GM04504 (cell line): ENCODE measurements around the gene KCNH5.

Experiments
- DNase-seq: peaks from one replicate; pipeline ENCODE4 v3.0.0-alpha.2; 2012; ENCODE audit warnings: low read depth

The KCNH5 gene

GRCh38 chr14:63045234-63045611 lies at the start of gene KCNH5:
Gene KCNH5 (minus strand): TSS chr14:63045458. CDS start chr14:63045186, 272 bp downstream.
- no peak for DNase-seq

DNA sequence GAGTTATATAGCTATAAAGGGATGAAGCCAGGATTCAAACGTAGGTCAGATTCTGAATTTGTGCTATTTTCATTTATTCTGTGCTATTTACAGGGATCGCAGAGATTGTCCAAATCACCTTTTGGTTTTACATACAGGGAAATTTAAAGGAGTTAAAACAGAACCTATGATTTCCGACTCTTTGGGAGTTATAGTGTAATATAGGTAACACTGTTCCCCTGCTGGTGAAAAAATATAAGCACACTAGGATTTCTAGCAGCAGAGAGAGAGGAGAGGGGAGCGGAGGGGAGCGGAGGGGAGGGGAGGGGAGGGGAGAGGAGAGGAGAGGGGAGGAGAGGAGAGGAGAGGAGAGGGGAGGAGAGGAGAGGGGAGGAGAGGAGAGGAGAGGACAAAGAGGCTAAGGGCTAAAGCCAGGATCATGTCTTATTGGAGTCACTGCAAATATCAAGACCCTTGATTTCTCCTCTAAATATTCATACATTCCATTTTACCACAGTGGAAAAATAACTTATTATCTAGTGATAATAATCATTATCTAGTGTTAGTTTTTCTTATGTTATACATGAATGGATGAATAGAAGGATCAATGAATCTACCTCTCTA lies 46.2 kb upstream of the KCNH5 start:
- no peak for DNase-seq

DNA sequence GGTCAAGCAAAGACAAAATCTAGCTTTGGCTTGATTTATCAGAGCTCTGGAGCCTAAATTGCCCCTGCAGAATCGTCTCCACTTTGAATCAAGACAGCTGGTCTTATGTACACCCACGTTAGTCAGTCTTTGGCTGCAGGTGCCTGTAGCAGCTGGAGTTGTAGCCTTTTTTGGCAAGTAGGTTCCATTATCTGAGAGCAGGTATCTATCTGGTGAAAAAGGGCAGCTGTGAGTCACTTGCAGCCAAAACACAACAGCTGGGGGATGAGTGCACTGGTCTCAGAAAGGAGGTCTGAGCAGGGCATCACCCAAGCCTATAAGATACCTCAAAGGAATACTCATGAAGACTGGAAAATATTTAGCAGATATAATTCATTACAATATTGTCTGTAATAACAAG lies 43.6 kb upstream of the KCNH5 start:
- no peak for DNase-seq

DNA sequence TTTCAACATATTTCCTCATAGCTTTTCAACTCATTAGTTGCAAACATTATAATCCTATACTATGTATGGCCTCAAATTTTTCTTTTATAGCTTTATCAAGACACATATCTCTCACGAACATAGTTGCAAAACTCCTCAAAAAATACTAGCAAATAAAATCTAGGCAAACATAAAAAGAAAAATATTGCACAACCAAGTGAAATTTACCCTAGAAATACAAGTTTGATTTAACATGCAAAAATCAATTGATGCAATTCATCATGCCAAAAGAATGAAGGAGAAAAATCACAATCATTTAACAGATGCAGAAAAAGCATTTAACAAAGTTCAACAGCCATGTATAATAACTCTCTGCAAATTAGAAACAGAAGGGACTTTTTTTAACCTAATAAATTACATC lies 33.3 kb upstream of the KCNH5 start:
- no peak for DNase-seq

- no peak for DNase-seq
These were observed 31.2 kb upstream of the KCNH5 start for GRCh38 chr14:63076488-63076887.

- no peak for DNase-seq
These were observed 10.4 kb upstream of the KCNH5 start for GRCh38 chr14:63055631-63056030.

DNA sequence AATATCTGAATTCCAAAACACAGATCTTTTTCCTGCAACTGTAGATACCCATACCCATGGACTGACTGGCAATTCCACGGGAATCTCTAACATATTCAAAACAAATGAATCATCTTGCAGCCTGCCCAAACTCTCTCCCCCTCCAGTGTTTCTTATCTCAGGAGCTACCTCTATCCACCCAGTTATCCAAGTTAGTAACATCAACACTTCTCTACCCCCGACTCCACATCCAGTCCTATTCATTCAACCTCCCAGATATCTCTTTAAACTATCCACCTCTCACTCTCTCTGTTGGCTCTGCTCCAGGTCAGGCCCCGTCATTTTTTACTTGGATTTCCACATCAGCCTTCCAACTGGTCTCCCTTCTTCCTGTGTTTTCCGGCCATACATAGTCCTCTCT lies 6.7 kb upstream of the KCNH5 start:
- DNase-seq: no peak

DNA sequence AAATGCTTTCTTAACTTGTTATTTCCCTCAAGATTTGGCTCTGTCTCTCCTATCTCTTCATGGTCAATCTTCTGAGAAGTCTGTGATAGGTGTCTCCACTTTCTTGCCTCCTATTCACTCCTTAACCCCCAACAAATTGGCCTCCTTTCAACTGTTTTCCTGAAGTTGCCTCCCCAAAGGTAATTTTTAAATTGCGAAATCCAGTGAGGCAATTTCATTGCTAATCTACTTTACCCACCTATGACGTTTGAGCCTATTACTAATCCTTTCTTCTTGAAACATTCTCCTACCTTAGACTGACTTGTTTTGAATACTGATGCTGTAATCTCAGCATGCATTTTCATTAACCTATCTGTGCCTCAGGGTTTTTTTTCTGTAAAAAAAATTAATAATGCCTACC lies 6.0 kb upstream of the KCNH5 start:
- DNase-seq: no peak

- no peak for DNase-seq
These were observed 5.4 kb upstream of the KCNH5 start for GRCh38 chr14:63050694-63051093.

DNA sequence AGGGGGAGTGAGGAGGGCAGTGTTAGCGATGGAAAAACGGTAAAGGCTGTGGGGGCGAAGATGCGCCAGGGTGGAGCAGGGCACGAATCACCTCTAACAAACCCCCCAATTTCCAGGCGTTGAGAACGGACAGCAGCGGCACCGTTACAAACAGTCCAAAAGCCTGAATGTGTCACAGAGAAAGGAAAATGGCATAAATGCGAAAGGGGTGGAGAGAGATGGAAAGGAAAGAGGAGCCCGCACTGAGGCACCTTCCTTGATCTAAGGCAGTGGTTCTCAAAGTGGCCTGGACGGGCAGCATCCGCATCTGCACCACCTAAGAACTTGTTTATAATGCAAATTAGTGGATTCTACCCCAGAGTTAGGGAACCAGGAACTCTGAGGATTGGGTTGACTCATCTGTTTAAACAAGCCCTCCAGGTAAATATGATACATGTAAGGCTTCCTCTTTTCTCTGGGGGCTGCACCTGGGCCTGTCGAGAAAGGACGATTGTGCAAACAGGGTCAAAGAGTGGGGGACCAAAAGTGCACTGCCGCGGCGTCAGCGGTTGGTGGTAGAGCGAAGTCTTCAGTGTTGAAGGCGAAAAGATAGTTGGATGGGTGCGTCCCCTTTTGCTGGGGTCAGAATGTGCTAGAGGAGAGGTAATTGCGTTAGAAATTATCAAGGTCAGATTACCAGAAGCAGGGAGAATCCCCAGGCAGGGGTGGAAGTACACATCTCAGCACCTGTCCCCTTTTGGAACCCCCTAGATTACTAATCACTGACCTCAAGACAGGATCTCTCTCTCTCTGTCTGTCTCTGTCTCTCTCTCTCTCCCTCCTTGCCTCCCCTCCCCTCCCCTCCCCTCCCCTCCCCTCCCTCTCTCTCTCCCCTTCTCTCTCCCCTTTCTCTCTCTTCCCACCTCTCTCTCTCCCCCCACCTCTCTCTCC lies 1.3 kb upstream of the KCNH5 start:
- no peak for DNase-seq

- no peak for DNase-seq
These were observed 508 bp upstream of the KCNH5 start for GRCh38 chr14:63045612-63046320.

DNA sequence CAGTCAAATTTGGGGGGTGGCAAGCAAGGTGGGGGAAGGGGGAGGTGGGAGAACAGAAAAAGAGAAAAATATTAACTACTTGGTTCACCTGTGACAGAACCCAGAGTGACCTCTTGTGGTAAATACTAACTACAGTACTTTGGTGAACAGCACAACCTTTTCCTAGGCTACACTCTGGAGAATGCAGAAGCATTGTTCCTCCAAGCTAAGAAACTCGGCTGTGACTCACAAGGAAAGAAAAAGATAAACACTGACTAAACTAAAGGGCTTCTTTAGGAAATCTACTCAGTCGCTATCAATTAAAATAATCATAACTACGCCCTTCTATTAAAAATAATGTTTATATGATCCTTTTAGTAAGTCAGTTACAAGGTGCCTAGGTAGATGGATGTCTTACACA lies 5.4 kb downstream of the KCNH5 start:
- no peak for DNase-seq

- no peak for DNase-seq
These were observed 12.6 kb downstream of the KCNH5 start for GRCh38 chr14:63032641-63033040.

GRCh38 chr14:63032076-63032475 lies 13.2 kb downstream of the KCNH5 start:
- DNase-seq: no peak

DNA sequence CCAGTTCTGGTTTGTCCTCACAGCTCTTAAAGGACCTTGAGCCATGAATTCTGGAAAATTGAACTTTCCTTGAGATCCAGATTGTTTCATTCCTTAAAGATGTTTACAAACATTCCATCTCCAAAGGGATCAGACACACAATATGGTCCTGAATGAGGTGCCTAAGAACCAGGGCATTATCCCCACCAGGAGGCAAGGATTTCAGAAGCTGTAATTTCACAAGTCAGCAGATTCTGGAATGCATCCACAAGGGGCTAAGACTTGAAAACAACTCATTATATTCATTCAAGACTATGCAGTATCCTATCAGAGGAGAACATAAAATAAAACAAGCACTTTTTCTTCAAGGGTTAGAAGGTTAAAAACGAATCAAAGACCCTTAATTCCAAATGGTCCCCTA lies 15.1 kb downstream of the KCNH5 start:
- DNase-seq: no peak

- DNase-seq: no peak
These were observed 17.5 kb downstream of the KCNH5 start for GRCh38 chr14:63027719-63028118.

GRCh38 chr14:63026491-63026890 lies 18.8 kb downstream of the KCNH5 start:
- DNase-seq: no peak

GRCh38 chr14:63014621-63015020 lies 30.6 kb downstream of the KCNH5 start:
- DNase-seq: no peak

GRCh38 chr14:63012171-63012570 lies 33.1 kb downstream of the KCNH5 start:
- no peak for DNase-seq

- DNase-seq: no peak
These were observed 33.6 kb downstream of the KCNH5 start for GRCh38 chr14:63011623-63012022.

GRCh38 chr14:63009495-63009894 lies 35.8 kb downstream of the KCNH5 start:
- no peak for DNase-seq

DNA sequence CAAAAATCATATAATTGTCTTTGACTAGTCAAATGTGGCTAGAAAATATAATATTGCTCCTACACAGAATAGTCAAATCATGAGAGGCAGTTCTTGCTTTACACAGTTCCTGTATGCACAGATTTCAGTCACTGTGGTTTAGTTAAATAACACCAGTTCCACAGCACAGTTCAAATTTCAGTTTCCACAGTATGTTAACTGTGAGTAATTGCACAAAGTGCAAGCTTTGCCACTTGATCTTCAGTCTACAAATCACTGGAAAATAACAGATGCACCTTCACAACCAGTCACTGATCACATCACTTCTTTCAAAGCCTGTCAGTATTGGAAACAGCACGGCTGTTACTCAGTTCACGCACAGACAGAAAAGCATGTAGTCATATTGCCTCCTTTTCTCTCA lies 38.7 kb downstream of the KCNH5 start:
- no peak for DNase-seq

GRCh38 chr14:62994096-62994495 lies 51.2 kb downstream of the KCNH5 start:
- no peak for DNase-seq
